H9 (cell line): Measurements from ENCODE around the gene MOCS2. TPM values are rescaled to one million over a fixed set of nuclear protein-coding genes. Genes with fewer than 3 reads are reported as not detected.
A peak's percentile ranks its signal among the peaks of the same experiment; 100 is the strongest.

Experiments used
- DNase-seq: peaks from one replicate; pipeline ENCODE4 v3.0.0-alpha.2; 2017
- H2AFZ ChIP-seq: one replicate; pipeline ENCODE4 v1.6.1; 2013; ENCODE audit warnings: mild to moderate bottlenecking, low read length, control low read depth, moderate library complexity
- H2AK5ac ChIP-seq: 2 replicates; pipeline ENCODE4 v1.6.1; 2013; ENCODE audit warnings: low read length, control low read depth, mixed read lengths; ENCODE audit not compliant: insufficient read length
- H2BK120ac ChIP-seq: one replicate; pipeline ENCODE4 v1.6.1; 2013; ENCODE audit warnings: low read depth, mild to moderate bottlenecking, low read length, control low read depth, inconsistent platforms; ENCODE audit not compliant: poor library complexity, severe bottlenecking
- H2BK12ac ChIP-seq: 2 replicates; pipeline ENCODE4 v1.6.1; 2013; ENCODE audit warnings: low read length, control low read depth, mixed read lengths, low read depth; ENCODE audit not compliant: insufficient read length
- H2BK15ac ChIP-seq: 2 replicates; pipeline ENCODE4 v1.6.1; 2013; ENCODE audit warnings: low read depth, low read length, control low read depth
- H2BK20ac ChIP-seq: one replicate; pipeline ENCODE4 v1.6.1; 2013; ENCODE audit warnings: low read depth, mild to moderate bottlenecking, low read length, control low read depth, inconsistent platforms; ENCODE audit not compliant: poor library complexity, severe bottlenecking
- H2BK5ac ChIP-seq: 2 replicates; pipeline ENCODE4 v1.6.1; 2013; ENCODE audit warnings: low read length, control low read depth, mixed read lengths; ENCODE audit not compliant: insufficient read length
- H3K14ac ChIP-seq: 2 replicates; pipeline ENCODE4 v1.6.1; 2013; ENCODE audit warnings: low read length, control low read depth; ENCODE audit not compliant: insufficient read depth
- H3K18ac ChIP-seq: 2 replicates; pipeline ENCODE4 v1.6.1; 2013; ENCODE audit warnings: low read depth, mild to moderate bottlenecking, mixed read lengths, low read length, control low read depth; ENCODE audit not compliant: insufficient read length
- H3K23ac ChIP-seq: 2 replicates; pipeline ENCODE4 v1.6.1; 2013; ENCODE audit warnings: low read length, control low read depth, mixed read lengths, low read depth; ENCODE audit not compliant: insufficient read length
- H3K23me2 ChIP-seq: 2 replicates; pipeline ENCODE4 v1.6.1; 2013; ENCODE audit warnings: low read depth, mild to moderate bottlenecking, mixed read lengths, low read length, control low read depth; ENCODE audit not compliant: insufficient read length, poor library complexity, severe bottlenecking
- H3K27ac ChIP-seq: 2 replicates; pipeline ENCODE4 v1.5.1; 2013; ENCODE audit warnings: low read length, control low read depth, mixed read lengths, low read depth; ENCODE audit not compliant: insufficient read length
- H3K27me3 ChIP-seq: 2 replicates; pipeline ENCODE4 v1.6.1; 2013; ENCODE audit warnings: low read length, control low read depth, inconsistent platforms; ENCODE audit not compliant: insufficient read depth
- H3K4ac ChIP-seq: 2 replicates; pipeline ENCODE4 v1.6.1; 2013; ENCODE audit warnings: low read depth, mild to moderate bottlenecking, control low read depth, inconsistent platforms, low read length, moderate library complexity
- H3K4me1 ChIP-seq: 2 replicates; pipeline ENCODE4 v1.6.1; 2013; ENCODE audit warnings: low read length, control low read depth, inconsistent platforms; ENCODE audit not compliant: insufficient read depth
- H3K4me2 ChIP-seq: 2 replicates; pipeline ENCODE4 v1.6.1; 2013; ENCODE audit warnings: low read length, control low read depth, mixed read lengths; ENCODE audit not compliant: insufficient read length, insufficient read depth
- H3K56ac ChIP-seq: 2 replicates; pipeline ENCODE4 v1.6.1; 2013; ENCODE audit warnings: low read depth, mild to moderate bottlenecking, mixed read lengths, low read length, control low read depth; ENCODE audit not compliant: insufficient read length
- H3K79me1 ChIP-seq: 2 replicates; pipeline ENCODE4 v1.6.1; 2013; ENCODE audit warnings: low read depth, mild to moderate bottlenecking, moderate library complexity, low read length, control low read depth, inconsistent platforms; ENCODE audit not compliant: insufficient read depth, poor library complexity, severe bottlenecking
- H3K79me2 ChIP-seq: 2 replicates; pipeline ENCODE4 v1.6.1; 2013; ENCODE audit warnings: low read length, control low read depth, inconsistent platforms; ENCODE audit not compliant: insufficient read depth
- H3K9ac ChIP-seq: 2 replicates; pipeline ENCODE4 v1.6.1; 2013; ENCODE audit warnings: low read length, control low read depth, mixed read lengths; ENCODE audit not compliant: insufficient read length; ENCODE audit errors: extremely low read depth
- H3K9me3 ChIP-seq: one replicate; pipeline ENCODE4 v1.6.1; 2013; ENCODE audit warnings: low read depth, low read length, inconsistent platforms; ENCODE audit not compliant: control insufficient read depth
- H3T11ph ChIP-seq: one replicate; pipeline ENCODE4 v1.6.1; 2013; ENCODE audit warnings: mild to moderate bottlenecking, low read length, control low read depth, inconsistent platforms
- H4K20me1 ChIP-seq: one replicate; pipeline ENCODE4 v1.6.1; 2013; ENCODE audit not compliant: control insufficient read depth, insufficient read length, insufficient read depth
- H4K5ac ChIP-seq: 2 replicates; pipeline ENCODE4 v1.6.1; 2013; ENCODE audit warnings: low read depth, mild to moderate bottlenecking, mixed read lengths, low read length, control low read depth; ENCODE audit not compliant: insufficient read length
- H4K8ac ChIP-seq: replicated peaks from 2 replicates; pipeline ENCODE4 v1.6.1; 2013; ENCODE audit warnings: low read length, control low read depth, mixed read lengths, low read depth; ENCODE audit not compliant: insufficient read length
- H4K91ac ChIP-seq: 2 replicates; pipeline ENCODE4 v1.6.1; 2013; ENCODE audit warnings: low read depth, mild to moderate bottlenecking, moderate library complexity, mixed read lengths, low read length, control low read depth; ENCODE audit not compliant: insufficient read length
- H3K27ac Mint-ChIP-seq, 3 experiments: 2 replicates in 2 of 3; 3 replicates in 1 of 3; pipeline ENCODE4 v1.8.0; 2020 to 2021; ENCODE audit warnings: mixed read lengths in 3 of 3, mild to moderate bottlenecking in 1 of 3, moderate library complexity in 1 of 3
- H3K27me3 Mint-ChIP-seq: 2 replicates; pipeline ENCODE4 v1.8.0; 2021; ENCODE audit warnings: low read depth, mild to moderate bottlenecking, moderate library complexity, mixed read lengths
- H3K36me3 Mint-ChIP-seq, 3 experiments: 2 replicates in 2 of 3; 3 replicates in 1 of 3; pipeline ENCODE4 v1.8.0; 2020 to 2021; ENCODE audit warnings: low read depth in 3 of 3, mixed read lengths in 3 of 3; ENCODE audit not compliant: insufficient read depth in 1 of 3
- H3K4me1 Mint-ChIP-seq, 2 experiments: 2 replicates each; pipeline ENCODE4 v1.8.0; 2020; ENCODE audit warnings: mixed read lengths in 2 of 2
- H3K4me3 Mint-ChIP-seq, 2 experiments: 2 replicates in 1 of 2; 3 replicates in 1 of 2; pipeline ENCODE4 v1.8.0; 2020 to 2021; ENCODE audit warnings: mild to moderate bottlenecking in 2 of 2, mixed read lengths in 2 of 2, moderate library complexity in 1 of 2
- H3K9me3 Mint-ChIP-seq, 2 experiments: 2 replicates in 1 of 2; 3 replicates in 1 of 2; pipeline ENCODE4 v1.8.0; 2020; ENCODE audit warnings: mild to moderate bottlenecking in 2 of 2, mixed read lengths in 2 of 2, moderate library complexity in 1 of 2
- WGBS: extraction: QIAGEN DNeasy Blood & Tissue Kit; methylation state at CpG from one replicate; pipeline ENCODE4 v1.1.7; 2013; ENCODE audit warnings: missing lambda C conversion rate, low lambda C conversion rate, mixed read lengths; ENCODE audit not compliant: insufficient read length; ENCODE audit errors: extremely low coverage; 5-methylcytosine and 5-hydroxymethylcytosine counted together
- total RNA-seq: library from RNA; stranded (reverse); gene quantifications from 2 replicates; pipeline ENCODE4 v1.2.1, GENCODE V29; 2021
- TF ChIP-seq, protein P1 (sequence below): fragments of 200-600 bp; sonication (generic); conservative IDR thresholded peaks from 3 replicates; pipeline ENCODE4 v1.8.0; 2021; ENCODE audit warnings: antibody characterized with exemption, mild to moderate bottlenecking

Gene MOCS2
- total RNA-seq, 1 experiment from 2014 or later = 24.8 TPM

- no peaks in the 10 kb centered on the region for H3K79me2 ChIP-seq
- no peak overlapping the region for H3K4me3 Mint-ChIP-seq
- H3K4me1 ChIP-seq = no peaks in the 10 kb centered on the region
- DNase-seq = no peak
- no peaks in the 10 kb centered on the region for H3K23me2 ChIP-seq
- no peak overlapping the region for H2BK120ac ChIP-seq
- H2BK20ac ChIP-seq = no peak overlapping the region
- no peak overlapping the region for H4K5ac ChIP-seq
- WGBS = no CpG with 5 or more reads among the region's 2 CpGs
- no peak overlapping the region for H3T11ph ChIP-seq
- H2BK15ac ChIP-seq = no peak overlapping the region
- H2BK12ac ChIP-seq = no peak overlapping the region
- no peak overlapping the region for H3K9ac ChIP-seq
- H3K27me3 ChIP-seq = no peaks in the 10 kb centered on the region
- H3K9me3 Mint-ChIP-seq = no peaks in the 10 kb centered on the region
- H3K4ac ChIP-seq = no peak overlapping the region
- H2AK5ac ChIP-seq = no peak overlapping the region
- H3K4me1 Mint-ChIP-seq = no peaks in the 10 kb centered on the region
- no peak overlapping the region for H3K18ac ChIP-seq
- no peak overlapping the region for H2AFZ ChIP-seq
- no peak overlapping the region for H3K14ac ChIP-seq
- no peak overlapping the region for H3K23ac ChIP-seq
- no peak overlapping the region for H2BK5ac ChIP-seq
- TF ChIP-seq, protein P1, sequence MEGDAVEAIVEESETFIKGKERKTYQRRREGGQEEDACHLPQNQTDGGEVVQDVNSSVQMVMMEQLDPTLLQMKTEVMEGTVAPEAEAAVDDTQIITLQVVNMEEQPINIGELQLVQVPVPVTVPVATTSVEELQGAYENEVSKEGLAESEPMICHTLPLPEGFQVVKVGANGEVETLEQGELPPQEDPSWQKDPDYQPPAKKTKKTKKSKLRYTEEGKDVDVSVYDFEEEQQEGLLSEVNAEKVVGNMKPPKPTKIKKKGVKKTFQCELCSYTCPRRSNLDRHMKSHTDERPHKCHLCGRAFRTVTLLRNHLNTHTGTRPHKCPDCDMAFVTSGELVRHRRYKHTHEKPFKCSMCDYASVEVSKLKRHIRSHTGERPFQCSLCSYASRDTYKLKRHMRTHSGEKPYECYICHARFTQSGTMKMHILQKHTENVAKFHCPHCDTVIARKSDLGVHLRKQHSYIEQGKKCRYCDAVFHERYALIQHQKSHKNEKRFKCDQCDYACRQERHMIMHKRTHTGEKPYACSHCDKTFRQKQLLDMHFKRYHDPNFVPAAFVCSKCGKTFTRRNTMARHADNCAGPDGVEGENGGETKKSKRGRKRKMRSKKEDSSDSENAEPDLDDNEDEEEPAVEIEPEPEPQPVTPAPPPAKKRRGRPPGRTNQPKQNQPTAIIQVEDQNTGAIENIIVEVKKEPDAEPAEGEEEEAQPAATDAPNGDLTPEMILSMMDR = no peak
- H3K27ac Mint-ChIP-seq = peak overlapping the region in 1 of 3 experiments; percentile 21; a peak in 2 of 7 replicates
- H3K9me3 ChIP-seq = no peaks in the 10 kb centered on the region
- no peaks in the 10 kb centered on the region for H3K79me1 ChIP-seq
- no peak overlapping the region for H3K56ac ChIP-seq
- no peaks in the 10 kb centered on the region for H3K27me3 Mint-ChIP-seq
- no peak overlapping the region for H3K4me2 ChIP-seq
- no peak overlapping the region for H4K91ac ChIP-seq
- H4K8ac ChIP-seq = no peak overlapping the region
- H4K20me1 ChIP-seq = no peaks in the 10 kb centered on the region
- H3K36me3 Mint-ChIP-seq = peaks cover 0 to 6% (median 0%) of the 10 kb centered on the region in 3 experiments; a peak in 1 of 7 replicates
- H3K27ac ChIP-seq = no peak overlapping the region
These were observed 37.8 kb downstream of the MOCS2 start for GRCh38 chr5:53071738-53072137.
